CD4-positive, alpha-beta memory T cell (primary cell): Measurements from ENCODE around the gene HOXB9. TPM values are rescaled to one million over a fixed set of nuclear protein-coding genes. Genes with fewer than 3 reads are reported as not detected.

Source experiments
- CTCF ChIA-PET: fragments of 350-600 bp; sonication (Branson Sonifier 250); formaldehyde crosslinking; loops from one replicate; lab custom pipeline; 2021; ENCODE audit warnings: inconsistent platforms; ENCODE audit not compliant: partially characterized antibody; lab: Charles Lee
- POLR2A ChIA-PET: fragments of 350-600 bp; sonication (Branson Sonifier 250); formaldehyde crosslinking; loops from one replicate; lab custom pipeline; 2021; ENCODE audit not compliant: partially characterized antibody; lab: Charles Lee
- DNase-seq, 5 donors: peaks; one replicate each; pipeline versions ENCODE4 v3.0.0 to v3.0.0-alpha.2; 2020 to 2022; ENCODE audit warnings: mixed read lengths in 1 of 5
- H3K27ac ChIP-seq: one replicate; pipeline ENCODE4 v1.7.0; 2013; ENCODE audit warnings: low read depth, low read length
- H3K27me3 ChIP-seq: 2 replicates; pipeline ENCODE4 v1.7.0; 2013; ENCODE audit warnings: mild to moderate bottlenecking, low read length, moderate library complexity; ENCODE audit not compliant: insufficient read depth
- H3K36me3 ChIP-seq: 2 replicates; pipeline ENCODE4 v1.7.0; 2013; ENCODE audit warnings: mild to moderate bottlenecking, low read length, moderate library complexity; ENCODE audit not compliant: insufficient read depth
- H3K4me1 ChIP-seq: 2 replicates; pipeline ENCODE4 v1.7.0; 2013; ENCODE audit warnings: mild to moderate bottlenecking, low read length, moderate library complexity; ENCODE audit not compliant: insufficient read depth
- H3K4me3 ChIP-seq, 2 donors: one replicate each; pipeline ENCODE4 v1.7.0; 2013; ENCODE audit warnings: low read length in 2 of 2, mild to moderate bottlenecking in 1 of 2
- H3K9me3 ChIP-seq, 2 donors: one replicate each; pipeline ENCODE4 v1.7.0; 2013; ENCODE audit warnings: low read length in 2 of 2, control low read depth in 1 of 2; ENCODE audit not compliant: control insufficient read depth in 1 of 2
- H3K27ac Mint-ChIP-seq, 7 donors: one replicate each; pipeline ENCODE4 v1.8.0; 2020 to 2021; ENCODE audit warnings: mixed read lengths in 7 of 7, mild to moderate bottlenecking in 6 of 7, inconsistent platforms in 3 of 7, moderate library complexity in 3 of 7
- H3K27me3 Mint-ChIP-seq, 2 donors: one replicate each; pipeline ENCODE4 v1.8.0; 2020 to 2021; ENCODE audit warnings: mixed read lengths in 2 of 2
- H3K36me3 Mint-ChIP-seq, 2 donors: one replicate each; pipeline ENCODE4 v1.8.0; 2020 to 2021; ENCODE audit warnings: mixed read lengths in 2 of 2, inconsistent platforms in 1 of 2, mild to moderate bottlenecking in 1 of 2
- H3K4me1 Mint-ChIP-seq, 4 donors: one replicate each; pipeline ENCODE4 v1.8.0; 2020 to 2021; ENCODE audit warnings: mixed read lengths in 4 of 4, mild to moderate bottlenecking in 1 of 4
- H3K4me3 Mint-ChIP-seq, 8 donors: one replicate each; pipeline ENCODE4 v1.8.0; 2020 to 2021; ENCODE audit warnings: mixed read lengths in 8 of 8, mild to moderate bottlenecking in 7 of 8, moderate library complexity in 6 of 8, inconsistent platforms in 3 of 8
- H3K9me3 Mint-ChIP-seq, 8 donors: one replicate each; pipeline ENCODE4 v1.8.0; 2020 to 2021; ENCODE audit warnings: mixed read lengths in 8 of 8, mild to moderate bottlenecking in 5 of 8, inconsistent platforms in 3 of 8, moderate library complexity in 1 of 8
- intact Hi-C: fragments of 100-400 bp; cut with micrococcal nuclease; formaldehyde crosslinking; loops from one replicate; pipeline ENCODE4 v1.15.1; 2023
- polyA plus RNA-seq, 2 donors: library from polyadenylated mRNA; unstranded; fragments of 300-500 nt; fragmentation: Illumina TruSeq; gene quantifications; one replicate each; pipeline ENCODE4 v1.2.3, GENCODE V29; 2021
- total RNA-seq, 2 experiments: library from RNA; stranded (reverse); gene quantifications; one replicate each; pipeline ENCODE4 v1.2.3, GENCODE V29; 2021

Gene HOXB9
- total and polyA plus RNA-seq, 4 experiments from 2014 or later = not detected

- Mint-ChIP-seq H3K9me3 (peaks cover 0 to 1% (median 0%) of the 10 kb centered on the region in 8 donors), H3K27ac (peak overlapping the region in 1 of 7 donors; percentile 50), H3K36me3 (no peaks in the 10 kb centered on the region), H3K27me3 (peaks cover 63 to 78% of the 10 kb centered on the region in 2 donors), H3K4me1 (peaks cover 9 to 40% (median 14%) of the 10 kb centered on the region in 4 donors), H3K4me3 (no peak overlapping the region)
- H3K27me3 ChIP-seq = peaks cover 79% of the 10 kb centered on the region
- peaks cover 32% of the 10 kb centered on the region for H3K4me1 ChIP-seq
- H3K27ac ChIP-seq = no peak overlapping the region
- no peaks in the 10 kb centered on the region for H3K36me3 ChIP-seq
- no peak overlapping the region for H3K4me3 ChIP-seq
- CTCF ChIA-PET = interaction anchor here (1.3 to 5.0 kb wide), 4 partner anchors 9 to 544 kb away, joined by 3 to 31 read pairs (median 10); partner anchors contain the start of genes HOXB5 and HOXB8
- intact Hi-C loops = no loop called here
- no peak for DNase-seq
- H3K9me3 ChIP-seq = no peaks in the 10 kb centered on the region
- POLR2A ChIA-PET = interaction anchor here (1.4 kb wide), 1 partner anchor 9 kb away, joined by 5 read pairs; no protein-coding TSS in a partner anchor
Observed at GRCh38 chr17:48623583-48623982, 2.6 kb downstream of the HOXB9 start.

GRCh38 chr17:48622857-48623256 lies 3.3 kb downstream of the HOXB9 start:
- H3K36me3 Mint-ChIP-seq = no peaks in the 10 kb centered on the region
- Histone ChIP-seq H3K27me3 (peaks cover 79% of the 10 kb centered on the region), H3K4me3 (no peak overlapping the region), H3K27ac (no peak overlapping the region), H3K9me3 (no peaks in the 10 kb centered on the region), H3K36me3 (no peaks in the 10 kb centered on the region), H3K4me1 (peaks cover 40% of the 10 kb centered on the region)
- H3K4me1 Mint-ChIP-seq = peaks cover 13 to 40% (median 19%) of the 10 kb centered on the region in 4 donors
- H3K9me3 Mint-ChIP-seq = peaks cover 0 to 1% (median 0%) of the 10 kb centered on the region in 8 donors
- ChIA-PET POLR2A (interaction anchor here (1.4 kb wide), 1 partner anchor 9 kb away, joined by 5 read pairs; no protein-coding TSS in a partner anchor), CTCF (interaction anchor here (1.5 to 5.0 kb wide), 4 partner anchors 9 to 543 kb away, joined by 3 to 31 read pairs (median 10); partner anchors contain the start of gene HOXB8)
- no peak for DNase-seq
- intact Hi-C loops = no loop called here
- peak overlapping the region in 1 of 8 donors; percentile 53 for H3K4me3 Mint-ChIP-seq
- peak overlapping the region in 1 of 7 donors; percentile 25 for H3K27ac Mint-ChIP-seq
- peaks cover 61 to 76% of the 10 kb centered on the region in 2 donors for H3K27me3 Mint-ChIP-seq

GRCh38 chr17:48621410-48622392 lies 4.5 kb downstream of the HOXB9 start:
- H3K4me1 ChIP-seq = peaks cover 38% of the 10 kb centered on the region
- Mint-ChIP-seq H3K4me3 (peak overlapping the region in 1 of 8 donors; percentile 53), H3K36me3 (no peaks in the 10 kb centered on the region), H3K4me1 (peaks cover 14 to 44% (median 21%) of the 10 kb centered on the region in 4 donors), H3K27ac (peak overlapping the region in 1 of 7 donors; percentile 25), H3K27me3 (peaks cover 62 to 76% of the 10 kb centered on the region in 2 donors), H3K9me3 (peaks cover 0 to 1% (median 0%) of the 10 kb centered on the region in 8 donors)
- intact Hi-C loops = no loop called here
- H3K27me3 ChIP-seq = peaks cover 79% of the 10 kb centered on the region
- no peak overlapping the region for H3K4me3 ChIP-seq
- POLR2A ChIA-PET = no interaction called here
- no peak overlapping the region for H3K27ac ChIP-seq
- H3K9me3 ChIP-seq = no peaks in the 10 kb centered on the region
- CTCF ChIA-PET = interaction anchor here (1.1 to 3.3 kb wide), 4 partner anchors 7 to 542 kb away, joined by 3 to 16 read pairs (median 4); partner anchors contain the start of gene HOXB8
- DNase-seq = no peak
- H3K36me3 ChIP-seq = no peaks in the 10 kb centered on the region

DNA sequence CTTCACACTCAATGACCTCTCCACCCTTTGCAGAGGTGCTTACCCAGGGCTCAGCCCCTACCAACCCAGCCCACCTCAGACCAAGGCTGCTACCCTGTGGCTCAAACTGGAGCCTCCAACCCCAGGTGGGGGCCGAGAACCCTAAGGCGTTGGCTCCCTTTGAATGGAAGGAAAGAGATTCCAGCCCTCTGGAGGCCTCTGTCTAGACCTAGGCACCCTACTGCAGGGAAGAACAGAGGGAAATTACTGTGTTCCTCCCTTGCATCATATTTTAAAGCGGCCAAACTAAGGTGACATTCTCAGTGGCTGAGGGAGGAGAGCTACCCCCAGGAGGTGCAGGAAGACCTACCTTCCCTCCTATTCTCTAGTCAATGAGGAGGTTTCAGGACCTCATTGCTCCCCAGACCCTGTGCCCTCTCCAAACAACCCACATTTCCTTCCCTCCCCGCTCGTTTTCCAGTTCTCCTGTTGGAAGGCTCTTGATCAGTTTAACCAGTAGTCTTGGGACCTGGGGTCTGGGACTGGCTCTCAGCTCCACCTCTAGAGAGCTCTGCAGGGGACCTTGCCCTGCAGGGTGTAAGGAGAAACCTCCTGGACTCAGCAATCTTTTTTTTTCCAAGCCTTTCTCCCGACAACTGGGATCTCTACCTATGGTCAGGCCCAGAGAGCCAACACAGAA lies 5.6 kb downstream of the HOXB9 start:
- peaks cover 89% of the 10 kb centered on the region for H3K27me3 ChIP-seq
- H3K9me3 ChIP-seq = no peaks in the 10 kb centered on the region
- H3K27me3 Mint-ChIP-seq = peaks cover 68 to 80% of the 10 kb centered on the region in 2 donors
- H3K4me3 Mint-ChIP-seq = no peak overlapping the region
- intact Hi-C loops = no loop called here
- no peak overlapping the region for H3K4me3 ChIP-seq
- ChIA-PET CTCF (interaction anchor here (1.1 to 3.2 kb wide), 4 partner anchors 8 to 540 kb away, joined by 3 to 26 read pairs (median 8); no protein-coding TSS in a partner anchor), POLR2A (no interaction called here)
- H3K36me3 ChIP-seq = no peaks in the 10 kb centered on the region
- H3K9me3 Mint-ChIP-seq = peaks cover 0 to 4% (median 0%) of the 10 kb centered on the region in 8 donors
- H3K27ac ChIP-seq = no peak overlapping the region
- peak overlapping the region in 1 of 7 donors; percentile 79 for H3K27ac Mint-ChIP-seq
- peaks cover 11 to 41% (median 18%) of the 10 kb centered on the region in 4 donors for H3K4me1 Mint-ChIP-seq
- H3K4me1 ChIP-seq = peaks cover 29% of the 10 kb centered on the region
- no peak for DNase-seq
- no peaks in the 10 kb centered on the region for H3K36me3 Mint-ChIP-seq

- H3K4me3 ChIP-seq = no peak overlapping the region
- intact Hi-C loops = loop anchor here (2.0 kb wide), 1 partner anchor 843 kb away; no protein-coding TSS in a partner anchor
- CTCF ChIA-PET = interaction anchor here (1.2 to 3.2 kb wide), 3 partner anchors 9 to 539 kb away, joined by 3 to 26 read pairs (median 13); no protein-coding TSS in a partner anchor
- no peaks in the 10 kb centered on the region for H3K36me3 ChIP-seq
- Mint-ChIP-seq H3K9me3 (peaks cover 0 to 4% (median 0%) of the 10 kb centered on the region in 8 donors), H3K4me1 (peaks cover 9 to 44% (median 17%) of the 10 kb centered on the region in 4 donors), H3K27me3 (peaks cover 70 to 84% of the 10 kb centered on the region in 2 donors), H3K36me3 (no peaks in the 10 kb centered on the region), H3K27ac (peak overlapping the region in 1 of 7 donors; percentile 79), H3K4me3 (no peak overlapping the region)
- no peak for DNase-seq
- POLR2A ChIA-PET = no interaction called here
- H3K9me3 ChIP-seq = no peaks in the 10 kb centered on the region
- H3K27me3 ChIP-seq = peaks cover 90% of the 10 kb centered on the region
- peaks cover 25% of the 10 kb centered on the region for H3K4me1 ChIP-seq
- H3K27ac ChIP-seq = no peak overlapping the region
Observed at GRCh38 chr17:48619826-48620449, 6.2 kb downstream of the HOXB9 start.

DNA sequence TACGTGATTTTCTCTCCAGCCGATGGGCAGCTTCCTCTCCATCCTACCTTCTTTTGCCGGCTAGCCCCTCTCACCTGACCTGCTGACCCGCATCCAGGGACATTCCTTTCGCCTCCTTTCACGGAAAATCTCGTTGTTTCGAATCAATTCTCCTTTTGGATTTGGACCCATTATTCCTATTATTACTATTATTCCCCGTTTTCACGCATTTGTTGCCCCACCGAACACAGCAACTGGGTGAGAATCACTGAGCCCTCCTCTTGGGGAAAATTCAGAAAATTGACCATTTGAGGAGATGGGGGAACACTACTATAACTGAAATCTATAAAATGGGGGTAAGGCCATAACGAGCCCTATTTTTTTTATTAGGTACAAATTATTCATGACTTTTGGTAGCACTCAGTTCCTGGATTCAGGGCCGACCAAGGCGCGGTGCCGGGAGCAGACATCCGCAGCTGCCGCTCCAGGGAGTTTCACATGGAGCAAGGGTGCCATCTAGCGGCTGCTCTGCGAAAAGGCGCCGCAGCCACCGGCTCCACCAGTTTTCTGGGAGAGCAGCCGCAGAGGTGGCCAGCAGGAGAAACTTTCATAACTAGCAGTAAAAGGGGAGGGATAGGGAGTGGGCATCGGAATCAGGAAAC lies 7.8 kb downstream of the HOXB9 start:
- Mint-ChIP-seq H3K36me3 (no peaks in the 10 kb centered on the region), H3K27ac (peak overlapping the region in 4 of 7 donors; percentile 75 to 91 (median 80)), H3K9me3 (peaks cover 0 to 6% (median 0%) of the 10 kb centered on the region in 8 donors), H3K27me3 (peaks cover 71 to 83% of the 10 kb centered on the region in 2 donors), H3K4me1 (peaks cover 17 to 59% (median 30%) of the 10 kb centered on the region in 4 donors), H3K4me3 (peak overlapping the region in 6 of 8 donors; percentile 16 to 59 (median 35))
- intact Hi-C loops = loop anchor here (1.0 to 2.0 kb wide), 6 partner anchors 282 to 842 kb away; no protein-coding TSS in a partner anchor
- Histone ChIP-seq H3K36me3 (no peaks in the 10 kb centered on the region), H3K4me3 (no peak overlapping the region), H3K4me1 (peaks cover 35% of the 10 kb centered on the region), H3K27ac (no peak overlapping the region), H3K9me3 (no peaks in the 10 kb centered on the region), H3K27me3 (peaks cover 89% of the 10 kb centered on the region)
- ChIA-PET POLR2A (interaction anchor here (1.0 to 1.3 kb wide), 2 partner anchors 9 to 19 kb away, joined by 3 to 4 read pairs; no protein-coding TSS in a partner anchor), CTCF (interaction anchor here (0.5 to 3.2 kb wide), 30 partner anchors 11 to 734 kb away, joined by 3 to 27 read pairs (median 4); partner anchors contain the start of gene HOXB5)
- peak; percentile 73 to 84 (median 77) for DNase-seq
